Measurements from ENCODE around the gene MYRFL. TPM values are rescaled to one million over a fixed set of nuclear protein-coding genes. Genes with fewer than 3 reads are reported as not detected.

The MYRFL gene
- total and polyA plus RNA-seq, 9 donors = 0.21 to 0.94 (median 0.41) TPM

- Histone ChIP-seq H3K36me3 (ENCODE audit: control insufficient read depth, insufficient read depth, low read length) (no peaks in the 10 kb centered on the region), H3K27me3 (ENCODE audit: control insufficient read depth, insufficient read depth, low read length) (no peaks in the 10 kb centered on the region)
- whole genome bisulfite sequencing (ENCODE audit: insufficient coverage) = 67% methylated on average over 1 of the region's 3 CpGs
These were observed 144.0 kb downstream of the MYRFL start for GRCh38 chr12:69969011-69969410.

GRCh38 chr12:69972136-69972535 lies 147.1 kb downstream of the MYRFL start:
- WGBS (ENCODE audit: insufficient coverage) = 87% methylated on average over 5 of the region's 7 CpGs
- H3K27ac ChIP-seq (ENCODE audit: low read length) = no peak overlapping the region
- no peaks in the 10 kb centered on the region for H3K9me3 ChIP-seq (replicated peaks; ENCODE audit: control insufficient read depth, low read depth, low read length)
- no peaks in the 10 kb centered on the region for H3K27me3 ChIP-seq (ENCODE audit: control insufficient read depth, insufficient read depth, low read length)
- no peaks in the 10 kb centered on the region for H3K36me3 ChIP-seq (ENCODE audit: control insufficient read depth, insufficient read depth, low read length)
- no peak overlapping the region for H3K4me3 ChIP-seq (ENCODE audit: low read length)
- no peak for DNase-seq
- peaks cover 3% of the 10 kb centered on the region for H3K4me1 ChIP-seq (ENCODE audit: control insufficient read depth, insufficient read depth, low read length)

More at GRCh38 chr12:69969011-69969410, 144.0 kb downstream of the MYRFL start:
- H3K9me3 ChIP-seq (replicated peaks; ENCODE audit: control insufficient read depth, low read depth, low read length) = no peaks in the 10 kb centered on the region
- H3K4me1 ChIP-seq (ENCODE audit: control insufficient read depth, insufficient read depth, low read length) = peaks cover 16% of the 10 kb centered on the region
- H3K4me3 ChIP-seq (ENCODE audit: low read length) = no peak overlapping the region
- no peak overlapping the region for H3K27ac ChIP-seq (ENCODE audit: low read length)
- DNase-seq = no peak

- DNase-seq = peak; percentile 41
- WGBS (ENCODE audit: insufficient coverage) = no CpG with 5 or more reads among the region's 6 CpGs
- Histone ChIP-seq H3K36me3 (ENCODE audit: control insufficient read depth, insufficient read depth, low read length) (no peaks in the 10 kb centered on the region), H3K9me3 (replicated peaks; ENCODE audit: control insufficient read depth, low read depth, low read length) (no peaks in the 10 kb centered on the region), H3K27me3 (ENCODE audit: control insufficient read depth, insufficient read depth, low read length) (no peaks in the 10 kb centered on the region), H3K4me1 (ENCODE audit: control insufficient read depth, insufficient read depth, low read length) (peaks cover 6% of the 10 kb centered on the region), H3K4me3 (ENCODE audit: low read length) (no peak overlapping the region), H3K27ac (ENCODE audit: low read length) (no peak overlapping the region)
These were observed 153.0 kb downstream of the MYRFL start for GRCh38 chr12:69978020-69978419.

GRCh38 chr12:69981881-69982475 lies 157.0 kb downstream of the MYRFL start:
- no peak overlapping the region for H3K4me3 ChIP-seq (ENCODE audit: low read length)
- H3K4me1 ChIP-seq (ENCODE audit: control insufficient read depth, insufficient read depth, low read length) = peaks cover 6% of the 10 kb centered on the region
- WGBS (ENCODE audit: insufficient coverage) = no CpG with 5 or more reads among the region's 5 CpGs
- DNase-seq = peak; percentile 69
- H3K36me3 ChIP-seq (ENCODE audit: control insufficient read depth, insufficient read depth, low read length) = no peaks in the 10 kb centered on the region
- no peaks in the 10 kb centered on the region for H3K27me3 ChIP-seq (ENCODE audit: control insufficient read depth, insufficient read depth, low read length)
- H3K9me3 ChIP-seq (replicated peaks; ENCODE audit: control insufficient read depth, low read depth, low read length) = no peaks in the 10 kb centered on the region
- peak overlapping the region; percentile 30 for H3K27ac ChIP-seq (ENCODE audit: low read length)

- H3K9me3 ChIP-seq (replicated peaks; ENCODE audit: control insufficient read depth, low read depth, low read length) = no peaks in the 10 kb centered on the region
- WGBS (ENCODE audit: insufficient coverage) = no CpG with 5 or more reads among the region's 7 CpGs
- H3K4me3 ChIP-seq (ENCODE audit: low read length) = no peak overlapping the region
- no peak for DNase-seq
- peaks cover 10% of the 10 kb centered on the region for H3K4me1 ChIP-seq (ENCODE audit: control insufficient read depth, insufficient read depth, low read length)
- H3K36me3 ChIP-seq (ENCODE audit: control insufficient read depth, insufficient read depth, low read length) = no peaks in the 10 kb centered on the region
- H3K27me3 ChIP-seq (ENCODE audit: control insufficient read depth, insufficient read depth, low read length) = no peaks in the 10 kb centered on the region
- H3K27ac ChIP-seq (ENCODE audit: low read length) = no peak overlapping the region
These were observed 159.2 kb downstream of the MYRFL start for GRCh38 chr12:69984241-69984640.

GRCh38 chr12:69985656-69986055 lies 160.6 kb downstream of the MYRFL start:
- no peak for DNase-seq
- Histone ChIP-seq H3K36me3 (ENCODE audit: control insufficient read depth, insufficient read depth, low read length) (no peaks in the 10 kb centered on the region), H3K27me3 (ENCODE audit: control insufficient read depth, insufficient read depth, low read length) (no peaks in the 10 kb centered on the region), H3K4me3 (ENCODE audit: low read length) (no peak overlapping the region), H3K4me1 (ENCODE audit: control insufficient read depth, insufficient read depth, low read length) (peaks cover 10% of the 10 kb centered on the region), H3K27ac (ENCODE audit: low read length) (no peak overlapping the region), H3K9me3 (replicated peaks; ENCODE audit: control insufficient read depth, low read depth, low read length) (no peaks in the 10 kb centered on the region)
- 100% methylated on average over 2 of the region's 4 CpGs for WGBS (ENCODE audit: insufficient coverage)

GRCh38 chr12:69986114-69986513 lies 161.1 kb downstream of the MYRFL start:
- no peak for DNase-seq
- H3K27me3 ChIP-seq (ENCODE audit: control insufficient read depth, insufficient read depth, low read length) = no peaks in the 10 kb centered on the region
- no peak overlapping the region for H3K4me3 ChIP-seq (ENCODE audit: low read length)
- H3K36me3 ChIP-seq (ENCODE audit: control insufficient read depth, insufficient read depth, low read length) = no peaks in the 10 kb centered on the region
- H3K9me3 ChIP-seq (replicated peaks; ENCODE audit: control insufficient read depth, low read depth, low read length) = no peaks in the 10 kb centered on the region
- H3K27ac ChIP-seq (ENCODE audit: low read length) = no peak overlapping the region
- WGBS (ENCODE audit: insufficient coverage) = 95% methylated on average over 2 of the region's 3 CpGs
- H3K4me1 ChIP-seq (ENCODE audit: control insufficient read depth, insufficient read depth, low read length) = peaks cover 10% of the 10 kb centered on the region

GRCh38 chr12:69987579-69988091 lies 162.6 kb downstream of the MYRFL start:
- Histone ChIP-seq H3K27me3 (ENCODE audit: control insufficient read depth, insufficient read depth, low read length) (no peaks in the 10 kb centered on the region), H3K4me1 (ENCODE audit: control insufficient read depth, insufficient read depth, low read length) (peaks cover 10% of the 10 kb centered on the region), H3K4me3 (ENCODE audit: low read length) (no peak overlapping the region), H3K9me3 (replicated peaks; ENCODE audit: control insufficient read depth, low read depth, low read length) (no peaks in the 10 kb centered on the region), H3K36me3 (ENCODE audit: control insufficient read depth, insufficient read depth, low read length) (no peaks in the 10 kb centered on the region), H3K27ac (ENCODE audit: low read length) (peak overlapping the region; percentile 89)
- no CpG with 5 or more reads among the region's 2 CpGs for WGBS (ENCODE audit: insufficient coverage)
- DNase-seq = peak; percentile 89

GRCh38 chr12:69988481-69989321 lies 163.7 kb downstream of the MYRFL start:
- Histone ChIP-seq H3K4me1 (ENCODE audit: control insufficient read depth, insufficient read depth, low read length) (peaks cover 7% of the 10 kb centered on the region), H3K27ac (ENCODE audit: low read length) (peak overlapping the region; percentile 89), H3K9me3 (replicated peaks; ENCODE audit: control insufficient read depth, low read depth, low read length) (peaks cover 2% of the 10 kb centered on the region), H3K4me3 (ENCODE audit: low read length) (peak overlapping the region; percentile 11), H3K36me3 (ENCODE audit: control insufficient read depth, insufficient read depth, low read length) (no peaks in the 10 kb centered on the region), H3K27me3 (ENCODE audit: control insufficient read depth, insufficient read depth, low read length) (no peaks in the 10 kb centered on the region)
- peak; percentile 90 for DNase-seq
- WGBS (ENCODE audit: insufficient coverage) = no CpG with 5 or more reads among the region's 9 CpGs

- H3K36me3 ChIP-seq (ENCODE audit: control insufficient read depth, insufficient read depth, low read length) = no peaks in the 10 kb centered on the region
- peaks cover 10% of the 10 kb centered on the region for H3K4me1 ChIP-seq (ENCODE audit: control insufficient read depth, insufficient read depth, low read length)
- H3K4me3 ChIP-seq (ENCODE audit: low read length) = no peak overlapping the region
- peak overlapping the region; percentile 79 for H3K27ac ChIP-seq (ENCODE audit: low read length)
- peak; percentile 83 for DNase-seq
- no peaks in the 10 kb centered on the region for H3K27me3 ChIP-seq (ENCODE audit: control insufficient read depth, insufficient read depth, low read length)
- 81% methylated on average over 6 of the region's 6 CpGs for WGBS (ENCODE audit: insufficient coverage)
- peaks cover 2% of the 10 kb centered on the region for H3K9me3 ChIP-seq (replicated peaks; ENCODE audit: control insufficient read depth, low read depth, low read length)
These were observed 166.8 kb downstream of the MYRFL start for GRCh38 chr12:69991690-69992288.
